Astrocyte (in vitro differentiated cells and primary cell): ENCODE measurements around the gene EXOSC9.

Experiments
- EZH2 ChIP-seq: IDR thresholded peaks from 2 replicates; pipeline ENCODE4 v1.6.1; 2012; ENCODE audit warnings: mild to moderate bottlenecking, low read length, inconsistent platforms; ENCODE audit not compliant: insufficient read depth
- TF ChIP-seq, protein P1 (sequence below): IDR thresholded peaks from 2 replicates; pipeline ENCODE4 v1.5.1; 2011; ENCODE audit warnings: low read depth, mild to moderate bottlenecking, inconsistent platforms, low read length, moderate library complexity; ENCODE audit not compliant: insufficient read depth

DNA sequence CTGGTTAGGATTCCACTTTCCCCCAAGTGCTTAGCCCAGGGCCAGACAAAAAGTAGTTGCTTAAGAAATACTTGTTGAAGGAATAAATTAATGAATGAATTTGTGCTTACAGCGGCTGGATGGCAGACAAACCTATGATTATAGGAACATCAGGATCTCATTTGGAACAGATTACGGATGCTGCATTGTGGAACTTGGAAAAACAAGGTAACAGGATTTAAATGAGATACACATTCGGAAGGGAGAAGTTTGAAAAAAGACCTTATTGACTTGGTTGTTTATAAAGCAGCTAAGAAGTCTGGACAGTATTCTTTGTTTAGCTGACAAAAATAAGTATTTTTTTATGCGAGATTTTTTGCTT, 572 bp downstream of the EXOSC9 start:
- TF ChIP-seq, protein P1, sequence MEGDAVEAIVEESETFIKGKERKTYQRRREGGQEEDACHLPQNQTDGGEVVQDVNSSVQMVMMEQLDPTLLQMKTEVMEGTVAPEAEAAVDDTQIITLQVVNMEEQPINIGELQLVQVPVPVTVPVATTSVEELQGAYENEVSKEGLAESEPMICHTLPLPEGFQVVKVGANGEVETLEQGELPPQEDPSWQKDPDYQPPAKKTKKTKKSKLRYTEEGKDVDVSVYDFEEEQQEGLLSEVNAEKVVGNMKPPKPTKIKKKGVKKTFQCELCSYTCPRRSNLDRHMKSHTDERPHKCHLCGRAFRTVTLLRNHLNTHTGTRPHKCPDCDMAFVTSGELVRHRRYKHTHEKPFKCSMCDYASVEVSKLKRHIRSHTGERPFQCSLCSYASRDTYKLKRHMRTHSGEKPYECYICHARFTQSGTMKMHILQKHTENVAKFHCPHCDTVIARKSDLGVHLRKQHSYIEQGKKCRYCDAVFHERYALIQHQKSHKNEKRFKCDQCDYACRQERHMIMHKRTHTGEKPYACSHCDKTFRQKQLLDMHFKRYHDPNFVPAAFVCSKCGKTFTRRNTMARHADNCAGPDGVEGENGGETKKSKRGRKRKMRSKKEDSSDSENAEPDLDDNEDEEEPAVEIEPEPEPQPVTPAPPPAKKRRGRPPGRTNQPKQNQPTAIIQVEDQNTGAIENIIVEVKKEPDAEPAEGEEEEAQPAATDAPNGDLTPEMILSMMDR, result no peak
- TF ChIP-seq EZH2, result no peak
